ENCODE data around the gene RAB24. TPM values are rescaled to one million over a fixed set of nuclear protein-coding genes. Genes with fewer than 3 reads are reported as not detected.

The RAB24 gene
- polyA plus RNA-seq, 1 donor (not counting 4 experiments of a cell fraction or from before 2014, with no cell fraction given), result 22.4 TPM

DNA sequence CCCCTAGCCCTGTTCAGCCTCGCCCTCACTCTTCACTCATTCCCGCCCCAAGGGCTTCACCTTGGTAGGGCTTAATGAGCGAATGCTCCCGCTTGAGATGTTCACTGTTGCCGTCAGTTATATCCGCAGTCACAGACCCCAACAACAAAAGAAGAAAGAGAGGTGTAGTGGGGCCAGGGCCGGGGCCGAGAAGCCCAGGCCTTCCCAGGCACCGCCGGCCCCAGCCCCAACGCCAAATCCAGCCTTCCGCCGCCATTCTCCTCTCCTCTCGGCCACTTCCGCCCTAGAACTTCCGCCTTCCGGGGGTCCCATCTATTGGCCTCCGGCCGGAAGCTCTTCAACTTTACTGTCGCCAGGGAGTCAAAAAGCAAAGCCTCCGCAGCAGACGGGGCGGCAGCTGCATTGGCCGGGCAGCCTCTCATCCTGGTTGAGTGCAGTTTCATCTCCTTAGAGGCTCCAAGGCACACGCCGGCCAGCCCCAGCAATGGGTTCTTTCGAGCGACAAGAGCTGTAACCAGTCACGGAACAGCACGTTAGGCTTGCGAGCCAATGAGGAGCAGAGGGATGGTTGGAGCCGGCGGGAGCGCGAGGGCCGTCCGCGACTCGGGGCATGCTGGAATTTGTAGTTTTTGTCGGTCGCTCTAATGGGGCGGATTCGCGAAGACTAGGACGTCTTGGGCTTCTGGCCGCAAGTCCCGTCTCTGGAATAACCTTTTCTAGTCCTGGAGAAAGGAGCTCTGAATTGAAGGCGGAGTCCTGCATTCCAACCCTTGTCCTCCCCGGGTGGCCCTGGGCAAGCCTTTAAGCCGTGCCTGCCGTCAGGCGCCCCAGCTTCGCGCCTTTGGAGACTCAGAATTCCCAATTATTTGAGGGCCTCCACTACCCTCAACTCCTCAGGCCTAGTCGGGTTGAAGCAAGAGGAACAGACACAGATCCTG is 48.1 kb upstream of the RAB24 start, which contains the start of gene LMAN2:
Gene LMAN2, minus strand, starts transcription at position 277 of the 938 bp plus-strand sequence. Its CDS starts 21 bp downstream, at position 256.
- Histone ChIP-seq H3K9ac (ENCODE audit: control insufficient read depth, extremely low read depth, insufficient read depth, low read length) (peak within 1 kb of the TSS; percentile 98), H3K27me3 (ENCODE audit: control insufficient read depth, extremely low read depth, insufficient read depth, low read length) (no peaks in the 10 kb centered on the region), H3K4me2 (ENCODE audit: control insufficient read depth, extremely low read depth, insufficient read depth, low read depth, low read length) (peak within 1 kb of the TSS; percentile 95), H3K4me3 (ENCODE audit: control insufficient read depth in 2 of 3, extremely low read depth in 1 of 3, insufficient read depth in 2 of 3, low read depth in 1 of 3, low read length in 3 of 3) (peak within 1 kb of the TSS; percentile 87 to 95 (median 92)), H2AFZ (ENCODE audit: control insufficient read depth, low read length) (peak within 1 kb of the TSS; percentile 96), H3K79me2 (ENCODE audit: control insufficient read depth, insufficient read depth, low read length) (peaks cover 46% of the 10 kb centered on the region), H3K9me3 (ENCODE audit: control insufficient read depth, low read depth, low read length) (no peaks in the 10 kb centered on the region), H3K36me3 (ENCODE audit: control insufficient read depth in 2 of 2, extremely low read depth in 1 of 2, insufficient read depth in 2 of 2, low read length in 2 of 2) (peaks cover 7 to 20% of the 10 kb centered on the region in 2 experiments), H3K27ac (ENCODE audit: control insufficient read depth, insufficient read depth, low read length) (peak within 1 kb of the TSS; percentile 95), H4K20me1 (ENCODE audit: control insufficient read depth, extremely low read depth, insufficient read depth, low read length) (peaks cover 4% of the 10 kb centered on the region), H3K4me1 (ENCODE audit: control insufficient read depth, extremely low read depth, insufficient read depth, low read length) (peaks cover 25% of the 10 kb centered on the region), H3K9me1 (ENCODE audit: control insufficient read depth, extremely low read depth, insufficient read depth, low read length) (no peaks in the 10 kb centered on the region)
- TF ChIP-seq, protein P1, sequence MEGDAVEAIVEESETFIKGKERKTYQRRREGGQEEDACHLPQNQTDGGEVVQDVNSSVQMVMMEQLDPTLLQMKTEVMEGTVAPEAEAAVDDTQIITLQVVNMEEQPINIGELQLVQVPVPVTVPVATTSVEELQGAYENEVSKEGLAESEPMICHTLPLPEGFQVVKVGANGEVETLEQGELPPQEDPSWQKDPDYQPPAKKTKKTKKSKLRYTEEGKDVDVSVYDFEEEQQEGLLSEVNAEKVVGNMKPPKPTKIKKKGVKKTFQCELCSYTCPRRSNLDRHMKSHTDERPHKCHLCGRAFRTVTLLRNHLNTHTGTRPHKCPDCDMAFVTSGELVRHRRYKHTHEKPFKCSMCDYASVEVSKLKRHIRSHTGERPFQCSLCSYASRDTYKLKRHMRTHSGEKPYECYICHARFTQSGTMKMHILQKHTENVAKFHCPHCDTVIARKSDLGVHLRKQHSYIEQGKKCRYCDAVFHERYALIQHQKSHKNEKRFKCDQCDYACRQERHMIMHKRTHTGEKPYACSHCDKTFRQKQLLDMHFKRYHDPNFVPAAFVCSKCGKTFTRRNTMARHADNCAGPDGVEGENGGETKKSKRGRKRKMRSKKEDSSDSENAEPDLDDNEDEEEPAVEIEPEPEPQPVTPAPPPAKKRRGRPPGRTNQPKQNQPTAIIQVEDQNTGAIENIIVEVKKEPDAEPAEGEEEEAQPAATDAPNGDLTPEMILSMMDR (optimal IDR thresholded peaks at IDR 0.05 in 1 of 3, IDR thresholded peaks at IDR 0.05 in 1 of 3, conservative IDR thresholded peaks at IDR 0.05 in 1 of 3; ENCODE audit: extremely low read depth in 1 of 3, insufficient read depth in 2 of 3, low read length in 3 of 3), result no peak
- TF ChIP-seq EZH2 (IDR thresholded peaks at IDR 0.05; ENCODE audit: low read length), result no peak
- dilution Hi-C loops (cut with MboI; ENCODE audit: extremely low pct_ligation_motif_present, low sequenced_read_pairs), result no loop called here
- peak; percentile 83 for FAIRE-seq
- peak; percentile 57 for DNase-seq (ENCODE audit: low read depth, low spot score)

DNA sequence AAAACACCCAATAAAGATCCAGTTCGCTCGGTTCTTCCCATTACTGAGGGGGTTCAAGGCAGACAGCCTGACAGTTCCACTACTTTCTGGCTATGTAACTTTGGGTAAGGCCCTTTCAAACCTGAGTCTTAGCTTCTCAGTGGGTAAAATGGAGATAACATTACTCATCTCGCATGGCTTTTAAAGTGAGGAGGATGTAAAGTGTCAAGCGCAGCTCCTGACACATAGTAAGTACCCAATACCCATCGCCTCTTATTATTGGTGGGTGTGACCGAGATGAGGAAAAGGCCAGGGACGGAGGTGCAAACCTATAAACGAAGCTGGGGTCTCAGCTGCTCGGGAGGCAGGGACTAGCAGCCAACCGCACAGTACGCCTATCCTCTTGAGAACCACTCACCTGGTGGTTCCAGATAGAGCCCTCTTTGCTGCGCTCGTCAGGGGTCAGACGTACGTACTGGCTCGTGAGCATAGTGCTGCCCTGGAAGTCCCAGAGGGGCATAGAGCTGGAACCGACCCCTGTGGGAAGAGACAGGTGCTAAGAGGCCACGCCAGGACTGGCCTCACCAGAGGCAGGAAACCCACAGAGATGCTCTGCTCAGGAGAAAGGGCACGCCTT is 47.4 kb upstream of the RAB24 start:
- peaks cover 25% of the 10 kb centered on the region for H3K4me1 ChIP-seq (ENCODE audit: control insufficient read depth, extremely low read depth, insufficient read depth, low read length)
- no peak for FAIRE-seq
- H3K79me2 ChIP-seq (ENCODE audit: control insufficient read depth, insufficient read depth, low read length), result peaks cover 53% of the 10 kb centered on the region
- peaks cover 7 to 23% of the 10 kb centered on the region in 2 experiments for H3K36me3 ChIP-seq (ENCODE audit: control insufficient read depth in 2 of 2, extremely low read depth in 1 of 2, insufficient read depth in 2 of 2, low read length in 2 of 2)
- peaks cover 4% of the 10 kb centered on the region for H4K20me1 ChIP-seq (ENCODE audit: control insufficient read depth, extremely low read depth, insufficient read depth, low read length)
- dilution Hi-C loops (cut with MboI; ENCODE audit: extremely low pct_ligation_motif_present, low sequenced_read_pairs), result no loop called here
- H3K27me3 ChIP-seq (ENCODE audit: control insufficient read depth, extremely low read depth, insufficient read depth, low read length), result no peaks in the 10 kb centered on the region
- peak overlapping the region; percentile 98 for H3K9ac ChIP-seq (ENCODE audit: control insufficient read depth, extremely low read depth, insufficient read depth, low read length)
- no peaks in the 10 kb centered on the region for H3K9me3 ChIP-seq (ENCODE audit: control insufficient read depth, low read depth, low read length)
- H3K4me3 ChIP-seq (ENCODE audit: control insufficient read depth in 2 of 3, extremely low read depth in 1 of 3, insufficient read depth in 2 of 3, low read depth in 1 of 3, low read length in 3 of 3), result peak overlapping the region; percentile 87 to 95 (median 92)
- TF ChIP-seq EZH2 (IDR thresholded peaks at IDR 0.05; ENCODE audit: low read length), result no peak
- TF ChIP-seq, protein P1 (optimal IDR thresholded peaks at IDR 0.05 in 1 of 3, IDR thresholded peaks at IDR 0.05 in 1 of 3, conservative IDR thresholded peaks at IDR 0.05 in 1 of 3; ENCODE audit: extremely low read depth in 1 of 3, insufficient read depth in 2 of 3, low read length in 3 of 3), result no peak
- peak overlapping the region; percentile 95 for H3K27ac ChIP-seq (ENCODE audit: control insufficient read depth, insufficient read depth, low read length)
- DNase-seq (ENCODE audit: low read depth, low spot score), result no peak
- H3K4me2 ChIP-seq (ENCODE audit: control insufficient read depth, extremely low read depth, insufficient read depth, low read depth, low read length), result peak overlapping the region; percentile 95
- peak overlapping the region; percentile 96 for H2AFZ ChIP-seq (ENCODE audit: control insufficient read depth, low read length)
- H3K9me1 ChIP-seq (ENCODE audit: control insufficient read depth, extremely low read depth, insufficient read depth, low read length), result no peaks in the 10 kb centered on the region
